Loucy (cell line): ENCODE results near the gene RNF166.

Experiments
- CTCF ChIP-seq: fragments of 200-600 bp; sonication (generic); conservative IDR thresholded peaks from 2 replicates; pipeline ENCODE4 v1.5.1; 2014; ENCODE audit warnings: mild to moderate bottlenecking, antibody characterized with exemption, low read length
- EZH2phosphoT487 ChIP-seq: fragments of 200-600 bp; IDR thresholded peaks from 2 replicates; pipeline ENCODE4 v1.6.1; 2018; ENCODE audit warnings: antibody characterized with exemption, mild to moderate bottlenecking, moderate library complexity, borderline replicate concordance

- TF ChIP-seq CTCF = no peak
- TF ChIP-seq EZH2phosphoT487 = no peak
Measured at GRCh38 chr16:88697116-88697830, 8.9 kb downstream of the RNF166 start.
